ENCODE measurements around the gene EIF1B. TPM values are rescaled to one million over a fixed set of nuclear protein-coding genes. Genes with fewer than 3 reads are reported as not detected.

EIF1B gene
- total RNA-seq, 1 experiment from 2014 or later: 33.6 TPM

DNA sequence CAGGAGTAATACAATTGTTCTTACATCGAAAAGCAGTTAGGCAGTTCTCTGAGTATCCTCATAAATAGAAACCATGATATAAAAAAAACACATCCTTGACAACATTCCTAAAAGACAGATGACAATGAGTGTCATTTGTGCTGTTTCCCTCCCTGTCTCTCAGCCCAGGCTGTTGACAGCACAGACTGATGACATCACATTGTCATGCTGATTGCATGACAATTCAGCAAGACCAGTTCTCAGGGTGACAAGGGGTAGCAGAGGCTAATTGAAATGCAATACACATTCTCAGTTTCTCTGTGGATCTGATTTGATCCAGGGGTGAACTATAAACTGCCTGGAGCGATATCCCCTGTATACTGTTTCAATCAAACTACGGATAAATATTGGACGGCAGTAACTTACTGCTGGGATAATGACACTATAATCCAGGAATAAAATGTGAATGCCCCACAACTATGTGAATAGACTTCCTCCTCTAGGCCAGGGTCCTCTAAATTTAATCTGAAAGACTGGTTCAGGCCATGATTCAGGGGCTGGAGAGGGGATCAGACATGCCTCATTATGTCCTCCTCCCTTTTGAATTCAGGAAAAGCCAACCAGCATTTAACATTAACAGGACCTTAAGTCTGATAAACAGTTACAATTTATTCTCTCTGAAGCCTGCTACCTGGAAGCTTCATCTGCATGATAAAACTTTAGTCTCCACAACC, 16.7 kb upstream of the EIF1B start:
- ChIA-PET CTCF (no interaction called here), RAD21 (ENCODE audit: low non-redundant PET in 1 of 2, low total read pairs in 2 of 2, uncharacterized antibody in 2 of 2, unreplicated experiment in 2 of 2) (no interaction called here), POLR2A (no interaction called here)
- ATAC-seq (no peak), DNase-seq (ENCODE audit: low read depth, low spot score) (no peak)
- Histone ChIP-seq H3K27me3 (ENCODE audit: insufficient read depth, low read length) (no peaks in the 10 kb centered on the region), H4K20me1 (ENCODE audit: insufficient read depth) (no peaks in the 10 kb centered on the region), H3K9me3 (ENCODE audit: control insufficient read depth in 1 of 2, insufficient read depth in 1 of 2, low read depth in 1 of 2, low read length in 2 of 2) (no peaks in the 10 kb centered on the region), H3K9ac (ENCODE audit: low read length) (no peak overlapping the region), H3K4me2 (ENCODE audit: low read length) (no peak overlapping the region), H2AFZ (ENCODE audit: low read depth, low read length, poor library complexity, severe bottlenecking) (no peak overlapping the region), H3K27ac (ENCODE audit: low read depth, low read length) (no peak overlapping the region), H3K9me2 (ENCODE audit: insufficient read depth) (no peaks in the 10 kb centered on the region), H3K4me3 (replicated peaks in 1 of 2; ENCODE audit: low read depth in 1 of 2, low read length in 2 of 2) (no peak overlapping the region), H3K4me1 (ENCODE audit: control insufficient read depth in 1 of 2, insufficient read depth in 2 of 2, low read length in 2 of 2) (no peaks in the 10 kb centered on the region), H3K79me2 (ENCODE audit: insufficient read depth, low read length) (no peaks in the 10 kb centered on the region), H3K36me3 (ENCODE audit: control insufficient read depth in 1 of 2, insufficient read depth in 2 of 2, low read length in 2 of 2) (no peaks in the 10 kb centered on the region)
- BruUV-seq (replicated peaks): no TSS peak
- intact Hi-C loops (cut with micrococcal nuclease): no loop called here
- TF ChIP-seq YY1 (IDR thresholded peaks at IDR 0.05; ENCODE audit: extremely low read depth, insufficient replicate concordance, low read depth, low read length) (no peak), POLR2AphosphoS5 (IDR thresholded peaks at IDR 0.05; ENCODE audit: low read depth, low read length) (no peak), SP1 (IDR thresholded peaks at IDR 0.05; ENCODE audit: low read depth) (no peak), ELF1 (IDR thresholded peaks at IDR 0.05; ENCODE audit: borderline replicate concordance, low read depth) (no peak), ZBTB33 (IDR thresholded peaks at IDR 0.05; ENCODE audit: extremely low read depth, insufficient replicate concordance, low read length) (no peak), SIN3A (IDR thresholded peaks at IDR 0.05; ENCODE audit: low read depth) (no peak), JUND (IDR thresholded peaks at IDR 0.05) (no peak), EZH2 (IDR thresholded peaks at IDR 0.05) (no peak), CBX3 (IDR thresholded peaks at IDR 0.05; ENCODE audit: low read depth) (no peak), REST (IDR thresholded peaks at IDR 0.05; ENCODE audit: low read depth) (no peak), RAD21 (IDR thresholded peaks at IDR 0.05; ENCODE audit: low read depth) (no peak), EZH2phosphoT487 (IDR thresholded peaks at IDR 0.05; ENCODE audit: borderline replicate concordance) (no peak), SRF (IDR thresholded peaks at IDR 0.05; ENCODE audit: low read depth) (no peak), EGR1 (IDR thresholded peaks at IDR 0.05; ENCODE audit: low read depth) (no peak), ZFX (IDR thresholded peaks at IDR 0.05) (no peak), FOSL1 (IDR thresholded peaks at IDR 0.05; ENCODE audit: low read depth) (no peak), POLR2A (IDR thresholded peaks at IDR 0.05; ENCODE audit: borderline replicate concordance, extremely low read depth, insufficient read depth, insufficient read length) (no peak)
- TF ChIP-seq, protein P1, sequence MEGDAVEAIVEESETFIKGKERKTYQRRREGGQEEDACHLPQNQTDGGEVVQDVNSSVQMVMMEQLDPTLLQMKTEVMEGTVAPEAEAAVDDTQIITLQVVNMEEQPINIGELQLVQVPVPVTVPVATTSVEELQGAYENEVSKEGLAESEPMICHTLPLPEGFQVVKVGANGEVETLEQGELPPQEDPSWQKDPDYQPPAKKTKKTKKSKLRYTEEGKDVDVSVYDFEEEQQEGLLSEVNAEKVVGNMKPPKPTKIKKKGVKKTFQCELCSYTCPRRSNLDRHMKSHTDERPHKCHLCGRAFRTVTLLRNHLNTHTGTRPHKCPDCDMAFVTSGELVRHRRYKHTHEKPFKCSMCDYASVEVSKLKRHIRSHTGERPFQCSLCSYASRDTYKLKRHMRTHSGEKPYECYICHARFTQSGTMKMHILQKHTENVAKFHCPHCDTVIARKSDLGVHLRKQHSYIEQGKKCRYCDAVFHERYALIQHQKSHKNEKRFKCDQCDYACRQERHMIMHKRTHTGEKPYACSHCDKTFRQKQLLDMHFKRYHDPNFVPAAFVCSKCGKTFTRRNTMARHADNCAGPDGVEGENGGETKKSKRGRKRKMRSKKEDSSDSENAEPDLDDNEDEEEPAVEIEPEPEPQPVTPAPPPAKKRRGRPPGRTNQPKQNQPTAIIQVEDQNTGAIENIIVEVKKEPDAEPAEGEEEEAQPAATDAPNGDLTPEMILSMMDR (IDR thresholded peaks at IDR 0.05 in 2 of 3, conservative IDR thresholded peaks at IDR 0.05 in 1 of 3; ENCODE audit: borderline replicate concordance in 1 of 3, insufficient read depth in 1 of 3, low read depth in 2 of 3, low read length in 2 of 3): no peak
- TF ChIP-seq, protein P2, sequence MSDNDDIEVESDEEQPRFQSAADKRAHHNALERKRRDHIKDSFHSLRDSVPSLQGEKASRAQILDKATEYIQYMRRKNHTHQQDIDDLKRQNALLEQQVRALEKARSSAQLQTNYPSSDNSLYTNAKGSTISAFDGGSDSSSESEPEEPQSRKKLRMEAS (IDR thresholded peaks at IDR 0.05): no peak
- TF ChIP-seq, protein P3, sequence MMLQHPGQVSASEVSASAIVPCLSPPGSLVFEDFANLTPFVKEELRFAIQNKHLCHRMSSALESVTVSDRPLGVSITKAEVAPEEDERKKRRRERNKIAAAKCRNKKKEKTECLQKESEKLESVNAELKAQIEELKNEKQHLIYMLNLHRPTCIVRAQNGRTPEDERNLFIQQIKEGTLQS (IDR thresholded peaks at IDR 0.05): no peak
